SU-DHL-6 (cell line): ENCODE results near the gene PBX1.
"Not testable (repeated sequence)": the region's sequence is repeated elsewhere in the genome, so short reads cannot be mapped to it uniquely, and the experiment has no call there.

Experiments used
- H2AFZ ChIP-seq: fragments of 200-600 bp; sonication (generic); 2 replicates; pipeline ENCODE4 v1.6.1; 2014; ENCODE audit warnings: low read depth, mild to moderate bottlenecking, moderate library complexity, mixed read lengths, antibody characterized with exemption, low read length; ENCODE audit not compliant: severe bottlenecking
- H3F3A ChIP-seq: fragments of 200-600 bp; shearing (Covaris generic); 2 replicates; pipeline ENCODE4 v1.6.0; 2016; ENCODE audit warnings: antibody characterized with exemption, mild to moderate bottlenecking; ENCODE audit not compliant: insufficient read depth
- H3K27ac ChIP-seq: fragments of 200-600 bp; sonication (generic); 2 replicates; pipeline ENCODE4 v1.5.1; 2016; ENCODE audit warnings: low read depth, mild to moderate bottlenecking, low read length, moderate library complexity, mixed read lengths
- H3K27me3 ChIP-seq: fragments of 200-600 bp; sonication (generic), shearing (Covaris generic); 2 replicates; pipeline ENCODE4 v1.6.0; 2014; ENCODE audit warnings: mild to moderate bottlenecking, low read length
- H3K36me3 ChIP-seq: fragments of 200-600 bp; sonication (generic); 2 replicates; pipeline ENCODE4 v1.6.1; 2014; ENCODE audit warnings: mild to moderate bottlenecking, low read length, mixed read lengths
- H3K4me2 ChIP-seq: fragments of 300-600, 200-600 bp; shearing (Covaris generic), sonication (generic); 2 replicates; pipeline ENCODE4 v1.6.0; 2014; ENCODE audit warnings: low read length, low read depth, mild to moderate bottlenecking; ENCODE audit not compliant: poor library complexity, severe bottlenecking
- H3K4me3 ChIP-seq: fragments of 200-600 bp; sonication (generic); 2 replicates; pipeline ENCODE4 v1.5.1; 2014; ENCODE audit warnings: antibody characterized with exemption, low read length, mild to moderate bottlenecking, mixed read lengths; ENCODE audit not compliant: insufficient read depth, poor library complexity, severe bottlenecking
- H3K79me2 ChIP-seq: fragments of 200-600 bp; sonication (generic); 2 replicates; pipeline ENCODE4 v1.6.1; 2014; ENCODE audit warnings: mild to moderate bottlenecking, low read length, moderate library complexity; ENCODE audit not compliant: insufficient read depth
- H3K9ac ChIP-seq: fragments of 200-600 bp; sonication (generic); 2 replicates; pipeline ENCODE4 v1.7.0; 2014; ENCODE audit warnings: mild to moderate bottlenecking, low read length
- H3K9me2 ChIP-seq: fragments of 200-600 bp; sonication (generic); replicated peaks from 2 replicates; pipeline ENCODE4 v1.6.1; 2014; ENCODE audit warnings: low read length; ENCODE audit not compliant: insufficient read depth
- H3K9me3 ChIP-seq: fragments of 200-600 bp; sonication (generic); 2 replicates; pipeline ENCODE4 v1.6.1; 2014; ENCODE audit warnings: low read length, mixed read lengths; ENCODE audit not compliant: insufficient read depth
- H4K20me1 ChIP-seq: fragments of 200-600 bp; sonication (generic); 2 replicates; pipeline ENCODE4 v1.6.1; 2014; ENCODE audit warnings: low read depth, mild to moderate bottlenecking, antibody characterized with exemption, low read length, moderate library complexity, mixed read lengths
- CTCF ChIP-seq: fragments of 200-600 bp; sonication (generic); IDR thresholded peaks from one replicate; pipeline ENCODE4 v1.5.1; 2017; ENCODE audit warnings: antibody characterized with exemption, mild to moderate bottlenecking, low read length, moderate library complexity; ENCODE audit not compliant: insufficient read depth, poor library complexity, severe bottlenecking
- EZH2phosphoT487 ChIP-seq: fragments of 200-600 bp; sonication (generic), shearing (Covaris generic); conservative IDR thresholded peaks from 2 replicates; pipeline ENCODE4 v1.6.1; 2018; ENCODE audit warnings: mild to moderate bottlenecking, antibody characterized with exemption, low read length, moderate library complexity, mixed read lengths

Gene PBX1

GRCh38 chr1:164650531-164650930 is 91.5 kb downstream of the PBX1 start:
- H3K4me3 ChIP-seq = no peak overlapping the region
- H3K9me3 ChIP-seq = no peaks in the 10 kb centered on the region
- H4K20me1 ChIP-seq = no peaks in the 10 kb centered on the region
- no peak overlapping the region for H3K27ac ChIP-seq
- H3F3A ChIP-seq = no peaks in the 10 kb centered on the region
- no peak overlapping the region for H3K4me2 ChIP-seq
- no peak overlapping the region for H3K9ac ChIP-seq
- H3K27me3 ChIP-seq = no peaks in the 10 kb centered on the region
- H3K36me3 ChIP-seq = no peaks in the 10 kb centered on the region
- H2AFZ ChIP-seq = no peak overlapping the region
- no peaks in the 10 kb centered on the region for H3K79me2 ChIP-seq
- H3K9me2 ChIP-seq = no peaks in the 10 kb centered on the region
- no peak for TF ChIP-seq CTCF
- TF ChIP-seq EZH2phosphoT487 = no peak

DNA sequence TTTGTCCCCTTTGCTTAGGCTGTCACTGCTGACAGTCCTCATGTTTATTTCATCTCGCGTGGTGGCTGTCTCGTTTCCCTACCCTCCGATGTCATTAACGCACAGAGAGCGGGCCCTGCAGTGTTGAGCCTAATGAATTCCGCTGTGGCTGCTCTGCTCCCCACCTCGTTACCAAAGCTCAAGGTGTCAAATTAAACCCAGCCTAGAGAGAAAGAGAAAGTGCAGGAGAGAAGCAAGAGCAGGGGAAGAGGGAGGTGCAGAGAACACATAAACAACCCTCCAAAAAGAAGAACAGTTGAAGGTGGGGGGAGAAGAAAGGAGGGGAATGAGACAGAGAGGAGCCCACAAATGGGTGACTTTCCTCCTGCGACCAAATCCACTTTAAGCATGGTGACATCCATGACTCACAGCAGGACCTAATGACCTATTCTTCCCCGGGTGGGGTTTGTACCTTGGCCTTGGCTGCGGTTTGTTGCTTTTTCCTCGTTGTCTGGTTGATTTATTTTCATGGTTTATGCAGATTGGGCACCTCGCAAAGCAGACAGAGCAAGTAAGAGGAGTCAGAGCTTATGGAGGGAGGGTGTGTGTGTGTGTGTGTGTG is 92.5 kb downstream of the PBX1 start:
- no peaks in the 10 kb centered on the region for H3K79me2 ChIP-seq
- no peak overlapping the region for H3K4me2 ChIP-seq
- H3K9ac ChIP-seq = no peak overlapping the region

DNA sequence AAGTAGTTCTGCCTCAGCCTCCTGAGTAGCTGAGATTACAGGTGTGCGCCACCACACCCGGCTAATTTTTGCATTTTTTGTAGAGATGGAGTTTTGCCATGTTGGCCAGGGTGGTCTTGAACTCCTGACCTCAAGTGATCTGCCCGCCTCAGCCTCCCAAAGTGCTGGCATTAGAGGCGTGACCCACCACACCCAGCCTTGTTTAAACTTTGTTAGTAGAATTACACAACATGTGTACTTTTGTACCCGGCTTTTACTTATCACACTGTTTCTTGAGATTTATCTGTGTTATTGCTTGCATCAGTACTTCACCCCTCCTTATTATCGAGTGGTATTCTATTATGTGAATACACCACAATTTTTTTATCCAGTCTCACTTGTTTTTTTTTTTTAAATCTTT is 94.0 kb downstream of the PBX1 start:
- not testable (repeated sequence) for H3K9me3 ChIP-seq, H2AFZ ChIP-seq, H3K4me2 ChIP-seq, H3K27me3 ChIP-seq, H3K9ac ChIP-seq, H4K20me1 ChIP-seq, H3F3A ChIP-seq, H3K36me3 ChIP-seq, H3K79me2 ChIP-seq, H3K4me3 ChIP-seq, H3K9me2 ChIP-seq, H3K27ac ChIP-seq

More for the DNA sequence above, 92.5 kb downstream of the PBX1 start:
- H4K20me1 ChIP-seq = no peaks in the 10 kb centered on the region
- no peaks in the 10 kb centered on the region for H3K27me3 ChIP-seq
- H3K9me3 ChIP-seq = no peaks in the 10 kb centered on the region
- no peak overlapping the region for H3K27ac ChIP-seq
- H2AFZ ChIP-seq = no peak overlapping the region
- H3F3A ChIP-seq = no peaks in the 10 kb centered on the region
- TF ChIP-seq CTCF = no peak
- TF ChIP-seq EZH2phosphoT487 = no peak
- no peak overlapping the region for H3K4me3 ChIP-seq
- H3K9me2 ChIP-seq = no peaks in the 10 kb centered on the region
- no peaks in the 10 kb centered on the region for H3K36me3 ChIP-seq

GRCh38 chr1:164653705-164654104 is 94.7 kb downstream of the PBX1 start:
- Histone ChIP-seq H3K4me3 (no peak overlapping the region), H3K27ac (no peak overlapping the region), H3K79me2 (no peaks in the 10 kb centered on the region), H3K9ac (no peak overlapping the region), H3K9me2 (no peaks in the 10 kb centered on the region), H3F3A (no peaks in the 10 kb centered on the region), H3K27me3 (no peaks in the 10 kb centered on the region), H2AFZ (no peak overlapping the region), H3K36me3 (no peaks in the 10 kb centered on the region), H3K9me3 (no peaks in the 10 kb centered on the region), H4K20me1 (no peaks in the 10 kb centered on the region), H3K4me2 (no peak overlapping the region)
- no peak for TF ChIP-seq CTCF
- no peak for TF ChIP-seq EZH2phosphoT487
